Measurements from ENCODE around the gene SEC24B. TPM values are rescaled to one million over a fixed set of nuclear protein-coding genes. Genes with fewer than 3 reads are reported as not detected.

SEC24B gene
- total RNA-seq (2014; rRNA removed; shearing (Covaris generic)) = 14.1 and 16.7 TPM in 2 replicates

- DNase-seq (ENCODE audit: low spot score) = peak; percentile 76
Measured at GRCh38 chr4:109433205-109434006, at the start of gene SEC24B. TSS of gene SEC24B (plus strand) at chr4:109433815. CDS start at chr4:109433870, 55 bp downstream.

GRCh38 chr4:109383823-109384222 lies 49.8 kb upstream of the SEC24B start:
- no peak for DNase-seq (ENCODE audit: low spot score)

GRCh38 chr4:109385260-109385659 lies 48.4 kb upstream of the SEC24B start:
- no peak for DNase-seq (ENCODE audit: low spot score)

GRCh38 chr4:109389369-109390114 lies 44.1 kb upstream of the SEC24B start:
- DNase-seq (ENCODE audit: low spot score) = no peak

GRCh38 chr4:109390115-109390768 lies 43.4 kb upstream of the SEC24B start:
- no peak for DNase-seq (ENCODE audit: low spot score)

GRCh38 chr4:109395694-109396093 lies 37.9 kb upstream of the SEC24B start:
- DNase-seq (ENCODE audit: low spot score) = no peak

- no peak for DNase-seq (ENCODE audit: low spot score)
Measured at GRCh38 chr4:109398928-109399327, 34.7 kb upstream of the SEC24B start.

- peak; percentile 39 for DNase-seq (ENCODE audit: low spot score)
Measured at GRCh38 chr4:109406337-109406931, 27.2 kb upstream of the SEC24B start.

GRCh38 chr4:109407027-109407737 lies 26.4 kb upstream of the SEC24B start:
- no peak for DNase-seq (ENCODE audit: low spot score)

GRCh38 chr4:109408711-109409110 lies 24.9 kb upstream of the SEC24B start:
- DNase-seq (ENCODE audit: low spot score) = no peak

GRCh38 chr4:109410226-109410625 lies 23.4 kb upstream of the SEC24B start:
- no peak for DNase-seq (ENCODE audit: low spot score)

GRCh38 chr4:109410776-109411175 lies 22.8 kb upstream of the SEC24B start:
- DNase-seq (ENCODE audit: low spot score) = no peak

GRCh38 chr4:109411964-109412363 lies 21.7 kb upstream of the SEC24B start:
- DNase-seq (ENCODE audit: low spot score) = no peak

- no peak for DNase-seq (ENCODE audit: low spot score)
Measured at GRCh38 chr4:109412776-109413175, 20.8 kb upstream of the SEC24B start.

- no peak for DNase-seq (ENCODE audit: low spot score)
Measured at GRCh38 chr4:109414938-109415337, 18.7 kb upstream of the SEC24B start.

GRCh38 chr4:109418588-109418987 lies 15.0 kb upstream of the SEC24B start:
- no peak for DNase-seq (ENCODE audit: low spot score)

- DNase-seq (ENCODE audit: low spot score) = no peak
Measured at GRCh38 chr4:109419679-109420078, 13.9 kb upstream of the SEC24B start.

- peak; percentile 43 for DNase-seq (ENCODE audit: low spot score)
Measured at GRCh38 chr4:109424093-109424841, 9.3 kb upstream of the SEC24B start.

GRCh38 chr4:109425405-109425804 lies 8.2 kb upstream of the SEC24B start:
- no peak for DNase-seq (ENCODE audit: low spot score)

- no peak for DNase-seq (ENCODE audit: low spot score)
Measured at GRCh38 chr4:109429545-109429944, 4.1 kb upstream of the SEC24B start.

- DNase-seq (ENCODE audit: low spot score) = no peak
Measured at GRCh38 chr4:109432203-109432602, 1.4 kb upstream of the SEC24B start.

All from A172 (cell line).